GM12878 (cell line): ENCODE results near the gene EIF4E2.

Source experiments
- CREM ChIP-seq: IDR thresholded peaks from 2 replicates; pipeline ENCODE4 v1.6.1; 2014; ENCODE audit warnings: antibody characterized with exemption, low read depth
- EZH2 ChIP-seq: IDR thresholded peaks from 2 replicates; pipeline ENCODE4 v1.6.1; 2012; ENCODE audit warnings: low read depth, mild to moderate bottlenecking, control low read depth, inconsistent platforms, low read length, borderline replicate concordance; ENCODE audit not compliant: control insufficient read depth
- FOXK2 ChIP-seq: fragments of 450-650 bp; IDR thresholded peaks from 2 replicates; pipeline ENCODE4 v1.6.1; 2017; ENCODE audit warnings: mild to moderate bottlenecking, moderate library complexity
- IRF3 ChIP-seq: fragments of 450-650 bp; IDR thresholded peaks from 2 replicates; pipeline ENCODE4 v1.6.1; 2014; ENCODE audit warnings: mild to moderate bottlenecking
- ZBTB11 ChIP-seq: fragments of 450-650 bp; formaldehyde crosslinking; IDR thresholded peaks from 2 replicates; pipeline ENCODE4 v1.5.0; 2022; ENCODE audit warnings: mild to moderate bottlenecking, missing genetic modification characterization

- TF ChIP-seq IRF3 (no peak), ZBTB11 (CRISPR knock-in tag) (no peak), FOXK2 (no peak), CREM (no peak), EZH2 (no peak)
Measured at GRCh38 chr2:232592772-232593395, 42.4 kb downstream of the EIF4E2 start.
